HG03354 (cell line): ENCODE measurements around the gene SLC22A14.
"Not testable (repeated sequence)": the region's sequence is repeated elsewhere in the genome, so short reads cannot be mapped to it uniquely, and the experiment has no call there.

Source experiments
- ATAC-seq: cut with Tn5 transposase; IDR thresholded peaks from one replicate; pipeline ENCODE4 v1.9.1; 2021; ENCODE audit warnings: mild to moderate bottlenecking; ENCODE audit not compliant: unreplicated experiment, poor library complexity, severe bottlenecking

SLC22A14 gene

GRCh38 chr3:38268522-38268921 lies 13.6 kb upstream of the SLC22A14 start:
- no peak for ATAC-seq

- ATAC-seq = no peak
Measured at GRCh38 chr3:38270606-38271005, 11.5 kb upstream of the SLC22A14 start.

DNA sequence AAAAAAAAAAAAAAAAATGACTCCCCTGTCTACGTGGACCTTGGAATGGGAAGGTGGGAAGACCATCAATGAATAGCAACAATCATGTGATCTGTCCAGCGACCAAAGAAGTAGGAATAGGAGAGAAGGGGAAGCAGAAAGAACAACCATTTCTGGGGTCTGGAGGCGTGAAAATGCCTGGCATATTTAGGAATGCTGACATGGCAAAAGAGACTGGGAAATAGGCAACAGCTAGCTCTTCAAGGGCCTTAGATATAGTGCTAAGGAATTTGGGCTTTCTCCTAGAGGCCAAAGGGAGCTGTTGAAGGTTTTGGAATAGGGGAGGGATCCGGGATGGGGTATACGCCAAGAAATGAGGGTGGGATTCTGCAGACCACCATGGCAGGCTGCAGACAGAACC lies 10.5 kb upstream of the SLC22A14 start:
- ATAC-seq = no peak

DNA sequence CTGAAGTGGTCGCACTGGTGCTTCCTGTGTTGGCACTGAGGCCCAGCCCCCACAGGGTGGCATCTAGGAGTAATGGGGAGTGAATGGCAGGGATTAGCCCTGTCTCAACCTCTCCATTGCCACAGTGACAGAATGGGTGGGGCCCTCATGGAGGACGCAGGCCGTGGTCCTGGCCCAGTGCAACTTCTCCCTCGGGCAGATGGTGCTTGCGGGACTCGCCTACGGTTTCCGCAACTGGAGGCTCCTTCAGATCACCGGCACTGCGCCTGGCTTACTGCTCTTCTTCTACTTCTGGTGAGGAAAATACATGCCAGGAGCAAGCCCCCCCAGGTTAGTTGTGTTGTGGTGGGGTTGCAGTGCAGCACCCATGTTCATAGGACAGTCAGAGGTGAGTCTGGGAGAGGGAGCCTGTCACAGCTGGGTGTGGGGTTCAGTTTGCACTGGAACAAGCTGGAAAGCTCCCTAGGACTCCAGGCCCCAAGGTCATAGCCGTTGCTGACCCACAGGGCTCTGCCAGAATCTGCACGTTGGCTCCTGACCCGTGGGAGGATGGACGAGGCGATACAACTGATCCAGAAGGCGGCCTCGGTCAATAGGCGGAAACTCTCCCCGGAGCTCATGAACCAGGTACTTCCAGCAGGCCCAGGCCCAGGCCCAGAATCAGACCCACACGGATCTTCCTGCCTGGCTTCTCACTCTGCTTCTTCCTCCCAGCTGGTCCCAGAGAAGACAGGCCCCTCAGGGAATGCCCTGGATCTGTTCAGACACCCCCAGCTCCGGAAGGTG lies 7.0 kb upstream of the SLC22A14 start:
- ATAC-seq = no peak

GRCh38 chr3:38275658-38276057 lies 6.4 kb upstream of the SLC22A14 start:
- ATAC-seq = no peak

DNA sequence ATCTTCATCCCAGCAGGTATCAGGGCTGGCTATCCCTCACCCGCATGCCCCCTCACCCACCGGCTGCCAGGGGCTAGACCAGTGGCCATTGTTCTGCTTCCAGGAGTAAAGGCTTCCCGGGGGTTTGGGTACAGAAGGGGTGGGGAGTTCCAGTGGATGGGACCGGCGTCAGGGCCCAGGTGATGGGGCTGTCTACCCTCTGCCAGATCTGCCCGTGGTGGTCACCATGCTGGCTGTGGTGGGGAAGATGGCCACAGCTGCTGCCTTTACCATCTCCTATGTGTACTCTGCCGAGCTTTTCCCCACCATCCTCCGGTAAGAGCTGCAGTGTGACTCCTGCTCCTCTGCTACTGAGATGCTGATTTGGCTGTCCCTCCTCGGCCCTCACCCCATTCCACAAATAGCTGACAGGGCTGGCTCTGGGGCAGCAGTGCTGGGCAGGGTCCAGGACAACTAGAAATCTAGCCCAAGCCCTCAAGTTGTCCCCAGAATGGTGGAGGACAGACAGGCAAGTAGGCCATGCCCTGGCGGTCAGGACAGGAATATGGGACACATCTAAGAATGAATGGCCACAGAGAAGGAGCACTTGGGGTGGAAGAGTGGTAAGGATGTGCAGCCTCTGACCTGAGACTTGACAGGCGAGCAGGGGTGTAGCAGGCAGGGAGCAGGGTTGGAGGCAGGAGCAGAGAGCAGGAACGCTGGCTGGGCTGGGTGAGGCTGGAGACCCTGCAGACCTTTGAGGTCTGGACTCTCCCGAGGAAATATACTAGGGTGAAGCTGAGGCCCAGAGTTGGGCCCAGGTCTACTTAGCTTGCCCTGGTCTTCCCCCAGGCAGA lies 5.8 kb upstream of the SLC22A14 start:
- ATAC-seq = no peak

GRCh38 chr3:38276917-38277630 lies 5.0 kb upstream of the SLC22A14 start:
- ATAC-seq = no peak

DNA sequence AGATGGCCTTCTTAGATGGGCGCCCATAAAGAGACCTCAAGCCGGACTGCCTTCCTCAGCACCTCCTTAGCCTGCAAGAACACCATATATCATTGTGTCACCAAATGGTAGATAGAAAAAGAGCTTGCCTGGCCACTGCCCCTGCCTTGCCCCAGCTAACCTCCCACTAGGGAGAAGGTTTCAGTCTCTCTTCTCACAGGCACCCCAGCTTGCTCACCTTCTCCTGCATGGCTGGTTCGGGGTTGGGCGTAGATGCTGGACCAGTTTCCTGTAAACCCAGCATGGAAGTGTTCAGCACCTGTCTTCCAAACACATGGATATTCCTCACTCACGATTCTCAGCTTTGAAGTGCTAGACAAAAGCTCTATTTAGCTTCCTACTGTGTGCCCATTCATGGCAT lies 3.3 kb upstream of the SLC22A14 start:
- ATAC-seq = no peak

DNA sequence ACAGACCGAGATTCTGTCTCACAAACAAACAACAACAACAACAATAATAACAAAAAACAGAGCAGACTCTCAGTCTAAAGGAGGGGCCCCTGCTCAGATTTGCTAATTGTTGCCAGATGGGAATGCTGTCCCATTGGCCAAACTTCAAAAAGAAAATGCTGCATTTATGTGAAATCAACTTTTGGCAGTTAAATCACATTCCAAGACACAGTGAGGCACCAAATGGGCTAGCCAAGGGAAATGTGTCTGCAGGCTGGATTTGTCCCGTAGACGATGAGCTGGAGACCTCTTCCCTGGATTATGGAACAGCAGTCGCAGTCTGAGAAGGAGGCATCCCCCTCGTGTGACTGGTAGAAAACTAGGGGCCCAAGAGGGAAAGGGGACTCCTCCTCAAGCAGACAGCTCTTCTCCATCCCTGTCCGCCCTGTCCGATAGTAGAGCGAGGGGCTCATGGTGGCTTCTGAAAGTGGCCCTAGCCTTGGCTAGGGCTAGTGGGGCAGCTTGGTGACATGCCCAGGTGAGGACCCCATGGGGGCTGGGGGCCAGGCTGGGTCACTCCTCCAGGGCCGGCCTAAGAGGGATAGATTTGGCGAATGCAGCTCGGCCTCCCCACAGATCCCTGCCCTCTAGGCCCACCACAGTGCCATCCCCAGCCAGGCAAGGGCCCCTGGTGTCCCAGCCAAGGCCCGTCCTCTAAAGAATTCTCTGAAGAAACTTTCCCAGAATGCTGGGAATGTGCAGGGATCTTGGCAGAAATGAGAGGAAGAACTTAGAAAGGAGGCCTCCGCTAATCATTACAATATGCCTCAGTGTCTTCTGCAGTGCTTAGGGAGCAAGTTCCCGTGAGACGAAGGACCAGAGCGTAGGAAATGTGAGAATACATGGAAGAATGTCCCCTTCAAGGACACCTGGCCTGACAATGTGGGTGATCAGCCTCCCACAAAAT lies 2.0 kb downstream of the SLC22A14 start:
- ATAC-seq = no peak

DNA sequence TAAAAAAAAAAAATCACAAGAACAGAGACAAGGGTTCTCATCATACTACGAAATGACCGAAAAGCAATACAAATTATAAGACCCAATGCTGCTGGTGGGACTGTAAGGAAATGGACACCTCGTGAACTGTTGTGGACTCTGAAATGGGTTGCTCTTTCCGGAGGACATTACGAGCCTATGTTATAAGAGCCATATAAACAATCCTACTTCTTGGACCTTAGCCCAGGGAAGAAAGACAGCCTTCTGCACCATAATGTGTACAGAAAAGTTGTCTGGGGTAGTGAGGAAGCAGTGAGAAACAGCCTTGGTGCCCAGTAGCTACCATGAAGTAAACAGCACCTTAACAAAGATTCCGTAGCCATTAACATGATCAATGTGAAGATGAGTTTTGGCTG lies 2.7 kb downstream of the SLC22A14 start:
- ATAC-seq = no peak

- ATAC-seq = not testable (repeated sequence)
Measured at GRCh38 chr3:38289286-38290217, 7.5 kb downstream of the SLC22A14 start.

GRCh38 chr3:38297053-38297452 lies 15.0 kb downstream of the SLC22A14 start:
- ATAC-seq = not testable (repeated sequence)

DNA sequence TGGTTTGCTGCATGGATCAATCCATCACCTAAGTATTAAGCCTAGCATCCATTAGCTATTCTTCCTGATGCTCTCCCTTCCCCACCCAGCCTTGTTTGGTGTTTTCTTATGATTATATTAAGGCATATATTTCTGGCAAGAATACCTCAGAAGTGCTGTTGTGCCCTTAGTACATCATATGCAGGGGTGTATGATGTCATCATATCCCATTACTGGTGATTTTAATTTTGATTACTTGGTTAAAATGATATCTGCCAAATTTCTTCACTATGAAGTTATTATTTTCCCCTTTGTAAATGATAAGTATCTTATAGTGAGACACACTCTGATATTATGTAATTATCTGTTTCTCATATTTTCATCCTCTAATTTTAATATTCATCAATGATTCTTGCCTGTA lies 15.4 kb downstream of the SLC22A14 start:
- ATAC-seq = no peak

DNA sequence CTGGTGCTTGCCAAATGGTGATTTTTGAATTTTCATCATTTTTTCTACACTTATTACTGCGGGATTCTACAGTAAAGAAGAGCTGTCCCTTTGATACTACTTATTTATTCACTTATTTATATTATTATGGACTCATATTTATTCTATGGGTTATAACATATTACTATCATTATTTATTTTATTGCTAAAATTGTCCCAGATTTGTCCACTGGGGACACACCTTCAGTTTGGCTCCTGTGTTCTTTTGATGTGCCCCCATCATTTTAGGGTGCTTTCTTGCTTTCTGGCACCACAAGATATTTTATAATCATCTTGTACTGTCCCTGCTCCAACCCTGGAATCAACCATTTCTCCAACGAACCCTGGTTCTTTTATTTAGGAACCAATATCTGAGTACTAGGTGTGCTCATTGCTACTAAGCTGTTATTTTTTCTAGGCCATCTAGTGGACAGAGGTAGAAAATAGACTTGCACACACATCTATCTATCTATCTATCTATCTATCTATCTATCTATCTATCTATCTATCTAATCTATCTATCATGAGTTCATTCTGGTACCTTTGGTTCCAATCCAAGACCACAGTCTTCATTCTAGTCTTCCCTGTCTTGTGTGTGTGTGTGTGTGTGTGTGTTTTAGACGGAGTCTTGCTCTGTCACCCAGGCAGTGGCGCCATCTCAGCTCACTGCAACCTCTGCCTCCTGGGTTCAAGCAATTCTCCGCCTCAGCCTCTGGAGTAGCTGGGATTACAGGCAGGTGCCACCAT lies 16.0 kb downstream of the SLC22A14 start:
- ATAC-seq = no peak

DNA sequence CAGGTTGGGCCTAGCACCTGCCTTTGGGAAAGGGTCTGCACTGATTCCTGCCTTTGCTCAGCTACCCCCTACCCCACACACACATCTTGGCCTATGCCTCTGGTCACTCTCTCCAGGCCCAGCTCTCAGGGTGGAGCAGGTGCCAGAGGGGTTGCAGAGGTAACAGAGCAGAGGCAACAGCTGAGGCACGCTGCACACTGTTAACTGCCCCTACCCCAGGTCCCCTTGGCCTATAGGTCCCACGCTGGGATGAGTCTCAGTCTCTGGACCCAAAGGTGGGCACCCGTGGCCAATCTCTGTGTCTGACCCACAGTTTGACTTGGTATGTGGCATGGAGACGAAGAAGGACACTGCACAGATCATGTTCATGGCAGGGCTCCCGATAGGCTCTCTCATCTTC lies 24.8 kb downstream of the SLC22A14 start:
- no peak for ATAC-seq

DNA sequence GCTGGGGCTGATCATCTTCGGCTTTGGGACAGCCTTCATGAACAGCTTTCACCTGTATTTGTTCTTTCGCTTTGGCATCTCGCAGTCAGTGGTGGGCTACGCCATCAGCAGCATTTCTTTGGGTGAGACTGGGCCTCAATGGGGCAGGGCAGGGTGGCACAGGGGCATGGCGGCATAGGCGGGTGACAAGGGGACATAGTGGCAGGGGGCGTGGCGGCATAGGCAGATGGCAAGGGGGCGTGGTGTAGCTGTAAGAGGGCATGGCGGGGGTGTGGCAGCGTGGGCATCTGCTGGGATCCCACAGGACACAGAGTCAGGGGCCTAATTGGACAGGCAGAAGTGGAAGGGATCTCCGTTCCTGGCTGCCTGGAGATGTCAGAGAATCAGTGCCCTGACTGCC lies 25.5 kb downstream of the SLC22A14 start:
- no peak for ATAC-seq

DNA sequence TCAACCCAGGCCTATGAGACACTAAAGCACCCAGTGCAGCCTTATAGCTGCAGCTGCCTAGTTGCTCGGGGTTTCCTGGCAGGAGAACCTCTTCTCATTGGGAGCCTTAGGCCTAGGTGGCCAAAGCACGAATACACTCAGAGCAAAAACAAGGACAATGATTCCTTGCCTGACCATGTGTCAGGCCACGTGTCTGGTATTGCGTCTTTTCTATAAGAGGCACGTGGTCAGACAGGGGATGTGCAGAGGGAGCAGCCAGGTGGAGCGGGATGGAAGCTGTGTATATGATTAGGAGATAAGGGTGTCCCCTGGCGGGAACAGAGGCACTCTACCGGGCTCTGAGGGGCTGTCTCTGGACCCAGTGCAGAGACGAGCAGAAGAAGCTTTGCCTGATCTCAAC lies 26.4 kb downstream of the SLC22A14 start:
- ATAC-seq = no peak

DNA sequence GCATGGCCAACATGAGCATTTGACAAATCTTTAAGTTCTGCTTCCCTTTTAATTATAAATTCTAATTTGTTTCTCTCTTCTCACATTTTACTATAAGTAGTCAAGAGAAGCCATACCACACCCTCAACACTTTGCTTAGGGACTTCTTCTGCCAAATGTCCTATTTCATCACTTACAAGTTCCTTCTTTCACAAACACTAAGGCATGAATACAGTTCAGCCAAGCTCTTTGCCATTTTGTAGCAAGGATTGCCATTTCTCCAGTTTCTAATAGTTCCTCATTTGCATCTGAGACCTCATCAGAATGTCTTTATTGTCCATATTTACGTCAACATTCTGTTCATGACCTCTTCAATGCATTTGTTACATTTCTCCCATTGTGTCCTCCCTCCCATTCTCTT lies 29.4 kb downstream of the SLC22A14 start:
- no peak for ATAC-seq
